RWPE2 (cell line): ENCODE results near the gene SHISA4.

ENCODE experiments used
- ATAC-seq: fragments of 200-7000 bp; cut with Tn5 transposase; 3 replicates; pipeline ENCODE4 v1.9.1; 2021; ENCODE audit warnings: low read depth
- DNase-seq: peaks from one replicate; pipeline ENCODE4 v3.0.0-alpha.2; 2020; ENCODE audit warnings: low spot score
- H3K27ac ChIP-seq: fragments of 450-650 bp; 2 replicates; pipeline ENCODE4 v1.5.1; 2017; ENCODE audit warnings: mild to moderate bottlenecking; ENCODE audit not compliant: poor library complexity, severe bottlenecking
- H3K27me3 ChIP-seq: fragments of 250-450 bp; sonication (Bioruptor Pico); 2 replicates; pipeline ENCODE4 v1.5.1; 2021; ENCODE audit warnings: mild to moderate bottlenecking, moderate library complexity; ENCODE audit not compliant: insufficient read depth, poor library complexity, severe bottlenecking
- H3K36me3 ChIP-seq: fragments of 250-450 bp; sonication (Bioruptor Pico); 2 replicates; pipeline ENCODE4 v1.5.1; 2020; ENCODE audit warnings: low read depth, mild to moderate bottlenecking, moderate library complexity
- H3K4me1 ChIP-seq: fragments of 250-450 bp; sonication (Bioruptor Pico); 2 replicates; pipeline ENCODE4 v1.5.1; 2021; ENCODE audit warnings: mild to moderate bottlenecking, moderate library complexity; ENCODE audit not compliant: insufficient read depth, poor library complexity, severe bottlenecking
- H3K4me3 ChIP-seq: fragments of 250-450 bp; sonication (Bioruptor Pico); 2 replicates; pipeline ENCODE4 v1.5.1; 2021; ENCODE audit warnings: mild to moderate bottlenecking, moderate library complexity; ENCODE audit not compliant: severe bottlenecking
- H3K9me3 ChIP-seq: fragments of 250-450 bp; sonication (Bioruptor Pico); 2 replicates; pipeline ENCODE4 v1.5.1; 2021; ENCODE audit warnings: mild to moderate bottlenecking, moderate library complexity; ENCODE audit not compliant: severe bottlenecking
- TF ChIP-seq, protein P1 (sequence below): fragments of 450-650 bp; IDR thresholded peaks from one replicate; pipeline ENCODE4 v1.5.1; 2017; ENCODE audit warnings: mild to moderate bottlenecking, moderate library complexity; ENCODE audit not compliant: poor library complexity, severe bottlenecking

SHISA4 gene

DNA sequence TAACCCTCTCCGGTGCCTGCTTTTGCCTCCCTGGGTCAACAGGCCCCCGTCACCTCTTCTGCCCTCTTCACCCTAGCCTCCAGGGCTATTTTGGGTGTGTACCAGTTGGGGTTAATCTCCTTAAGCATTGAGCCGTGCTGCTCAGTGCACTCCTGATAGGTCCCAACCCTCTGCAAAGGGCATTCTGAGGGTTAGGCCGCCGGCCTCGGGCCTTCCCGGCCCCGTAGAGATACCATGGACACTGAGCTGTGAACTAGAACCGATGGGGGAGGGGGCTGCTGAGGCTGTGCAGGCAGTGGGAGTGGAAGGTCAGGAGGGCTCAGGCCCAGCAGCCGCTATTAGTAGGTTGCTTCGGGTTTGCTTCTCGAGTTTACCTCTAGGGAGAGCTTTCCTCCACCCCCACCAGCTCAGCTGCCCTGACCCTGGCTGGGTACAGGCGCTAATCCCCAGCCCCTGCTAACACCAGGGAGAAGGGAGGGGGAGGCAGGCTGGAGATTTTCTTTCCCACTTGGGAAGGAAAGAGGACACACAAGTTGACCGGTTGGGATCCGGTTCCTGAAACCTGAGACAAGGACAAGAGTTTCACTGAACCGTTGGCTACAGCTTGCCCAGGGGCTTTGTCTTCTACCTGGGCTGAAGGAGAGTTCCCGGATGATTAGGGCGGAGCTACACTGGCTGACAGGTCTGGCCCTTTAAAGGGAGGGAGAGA is 52.9 kb downstream of the SHISA4 start:
- Histone ChIP-seq H3K9me3 (no peaks in the 10 kb centered on the region), H3K27me3 (peaks cover 8% of the 10 kb centered on the region), H3K36me3 (no peaks in the 10 kb centered on the region), H3K27ac (no peak overlapping the region), H3K4me3 (no peak overlapping the region), H3K4me1 (no peaks in the 10 kb centered on the region)
- ATAC-seq: no peak
- DNase-seq: no peak
- TF ChIP-seq, protein P1, sequence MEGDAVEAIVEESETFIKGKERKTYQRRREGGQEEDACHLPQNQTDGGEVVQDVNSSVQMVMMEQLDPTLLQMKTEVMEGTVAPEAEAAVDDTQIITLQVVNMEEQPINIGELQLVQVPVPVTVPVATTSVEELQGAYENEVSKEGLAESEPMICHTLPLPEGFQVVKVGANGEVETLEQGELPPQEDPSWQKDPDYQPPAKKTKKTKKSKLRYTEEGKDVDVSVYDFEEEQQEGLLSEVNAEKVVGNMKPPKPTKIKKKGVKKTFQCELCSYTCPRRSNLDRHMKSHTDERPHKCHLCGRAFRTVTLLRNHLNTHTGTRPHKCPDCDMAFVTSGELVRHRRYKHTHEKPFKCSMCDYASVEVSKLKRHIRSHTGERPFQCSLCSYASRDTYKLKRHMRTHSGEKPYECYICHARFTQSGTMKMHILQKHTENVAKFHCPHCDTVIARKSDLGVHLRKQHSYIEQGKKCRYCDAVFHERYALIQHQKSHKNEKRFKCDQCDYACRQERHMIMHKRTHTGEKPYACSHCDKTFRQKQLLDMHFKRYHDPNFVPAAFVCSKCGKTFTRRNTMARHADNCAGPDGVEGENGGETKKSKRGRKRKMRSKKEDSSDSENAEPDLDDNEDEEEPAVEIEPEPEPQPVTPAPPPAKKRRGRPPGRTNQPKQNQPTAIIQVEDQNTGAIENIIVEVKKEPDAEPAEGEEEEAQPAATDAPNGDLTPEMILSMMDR: no peak

DNA sequence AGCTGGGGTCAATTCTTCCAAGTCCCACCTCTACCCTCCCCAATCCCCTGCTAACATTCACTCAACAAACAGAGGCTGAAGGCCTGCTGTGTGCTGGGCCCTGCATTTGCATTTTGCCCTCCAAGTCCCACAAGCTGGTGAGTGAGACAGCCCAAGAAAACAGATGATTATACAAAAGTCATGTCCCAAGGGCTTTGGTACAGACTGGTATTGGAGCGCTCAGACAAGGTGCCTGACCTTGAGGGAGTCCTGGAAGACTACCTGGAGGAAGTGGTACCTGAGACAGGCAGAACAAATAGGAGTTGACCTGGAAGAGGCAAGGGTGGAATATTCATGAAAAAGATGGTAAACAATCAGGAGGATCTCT is 53.4 kb downstream of the SHISA4 start:
- no peak for ATAC-seq
- H3K4me3 ChIP-seq: no peak overlapping the region
- no peaks in the 10 kb centered on the region for H3K9me3 ChIP-seq
- TF ChIP-seq, protein P1: no peak
- no peak overlapping the region for H3K27ac ChIP-seq
- peaks cover 12% of the 10 kb centered on the region for H3K27me3 ChIP-seq
- H3K36me3 ChIP-seq: no peaks in the 10 kb centered on the region
- DNase-seq: no peak
- H3K4me1 ChIP-seq: no peaks in the 10 kb centered on the region
